Right lobe of liver (tissue), 6 donors: Measurements from ENCODE around the gene CFAP157. TPM values are rescaled to one million over a fixed set of nuclear protein-coding genes. Genes with fewer than 3 reads are reported as not detected.

Experiments used
- ATAC-seq, 4 donors: fragments of 200-7000 bp; cut with Tn5 transposase; one replicate each; pipeline ENCODE4 v1.9.1; 2020; ENCODE audit warnings: mild to moderate bottlenecking in 4 of 4, moderate library complexity in 4 of 4
- DNase-seq, 3 donors: peaks; one replicate each; pipeline ENCODE4 v3.0.0-alpha.2; 2020
- H3K27ac ChIP-seq, 3 donors: fragments of 200-600 bp; one replicate each; pipeline ENCODE4 v1.8.0; 2022
- H3K27me3 ChIP-seq, 2 donors: fragments of 200-600 bp; one replicate each; pipeline ENCODE4 v1.8.0; 2022
- H3K36me3 ChIP-seq, 4 donors: fragments of 200-600 bp; sonication (generic) in 1 of 4; one replicate each; pipeline versions ENCODE4 v1.5.1 to v1.8.0; 2017 to 2022; ENCODE audit warnings: control low read depth in 1 of 4
- H3K4me1 ChIP-seq, 4 donors: fragments of 200-600 bp; sonication (generic) in 1 of 4; one replicate each; pipeline versions ENCODE4 v1.5.1 to v1.8.0; 2017 to 2022; ENCODE audit warnings: control low read depth in 1 of 4
- H3K4me3 ChIP-seq, 3 donors: fragments of 200-600 bp; one replicate each; pipeline ENCODE4 v1.8.0; 2022
- H3K9me3 ChIP-seq, 4 donors: fragments of 200-600 bp; sonication (generic) in 1 of 4; one replicate each; pipeline versions ENCODE4 v1.5.1 to v1.8.0; 2017 to 2022; ENCODE audit warnings: control low read depth in 1 of 4
- POLR2A ChIP-seq: fragments of 450-650 bp; IDR thresholded peaks from one replicate; pipeline ENCODE4 v1.6.1; 2017; ENCODE audit warnings: antibody characterized with exemption, mild to moderate bottlenecking
- WGBS: methylation state at CpG from one replicate; pipeline ENCODE4 v1.1.6; 2018; ENCODE audit warnings: low coverage, low lambda C conversion rate; ENCODE audit not compliant: insufficient coverage; ENCODE audit errors: missing lambda C conversion rate; 5-methylcytosine and 5-hydroxymethylcytosine counted together
- intact Hi-C, 2 donors: fragments of 100-400 bp; cut with DNase I; formaldehyde crosslinking; loops; one replicate each; pipeline versions ENCODE4 v1.11.2 to v1.14.1; 2022
- total RNA-seq, 6 experiments: library from RNA; depleted of rRNA in 2 of 6; stranded (reverse); fragments of >200 nt in 2 of 6; fragmentation: NEBNext Ultra II Directional in 3 of 6; extraction: Animal tissue kit (Norgen Biotek cat#: 25700) in 3 of 6; gene quantifications; one replicate each; pipeline versions ENCODE4 v1.1.0 to v1.2.4, GENCODE V29; 2016 to 2023
- TF ChIP-seq, protein P1 (sequence below), 4 donors: fragments of 200-600 bp in 3 of 4; fragments of 450-650 bp in 1 of 4; IDR thresholded peaks; one replicate each; pipeline versions ENCODE4 v1.5.1 to v1.8.0; 2016 to 2022; ENCODE audit warnings: antibody characterized with exemption in 4 of 4, mild to moderate bottlenecking in 2 of 4
- donor health status: DM: no; HTN: yes; CAD: no.
- donor health status: DM: no; HTN: no; CAD: no.
- donor health status: DM: no; HTN: no; CAD: no.
- donor health status: DM: no; HTN: yes; CAD: no.
- donor health status: DM: no; HTN: yes; CAD: no.

CFAP157 gene
- total RNA-seq, 6 experiments from 2014 or later: 0.10 TPM; not detected in 5

DNA sequence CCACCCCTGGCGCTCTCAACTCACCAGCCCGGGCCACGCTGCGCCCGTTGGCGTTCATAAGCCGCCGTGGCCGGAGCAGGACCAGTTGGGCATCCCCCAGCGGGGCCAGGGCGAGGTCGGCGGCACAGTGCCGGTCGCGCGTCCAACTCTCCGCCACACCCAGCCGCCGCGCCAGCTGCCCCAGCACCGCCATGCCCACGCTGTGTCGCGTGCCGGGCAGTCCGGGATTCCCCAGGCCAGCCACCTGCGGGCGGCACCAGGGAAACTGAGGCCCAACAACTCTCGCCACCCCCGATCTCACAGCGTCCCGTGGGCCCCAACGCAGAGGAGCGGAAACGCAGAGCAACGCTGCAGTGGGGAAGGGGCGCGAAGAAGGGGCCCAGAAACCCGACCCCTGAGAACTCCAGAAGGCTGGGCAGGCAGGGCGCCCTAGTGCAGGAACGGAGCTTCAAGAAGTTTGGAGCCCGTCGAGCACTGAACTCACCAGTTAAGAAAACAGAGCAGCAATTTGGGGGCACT lies 8.2 kb downstream of the CFAP157 start:
- no peaks in the 10 kb centered on the region for H3K36me3 ChIP-seq
- H3K27me3 ChIP-seq: no peaks in the 10 kb centered on the region
- H3K9me3 ChIP-seq: no peaks in the 10 kb centered on the region
- peak overlapping the region; percentile 60 to 88 (median 64) for H3K4me3 ChIP-seq
- peak overlapping the region in 1 of 3 donors; percentile 33 for H3K27ac ChIP-seq
- peak; percentile 9 to 34 (median 30) for ATAC-seq
- TF ChIP-seq POLR2A: no peak
- TF ChIP-seq, protein P1, sequence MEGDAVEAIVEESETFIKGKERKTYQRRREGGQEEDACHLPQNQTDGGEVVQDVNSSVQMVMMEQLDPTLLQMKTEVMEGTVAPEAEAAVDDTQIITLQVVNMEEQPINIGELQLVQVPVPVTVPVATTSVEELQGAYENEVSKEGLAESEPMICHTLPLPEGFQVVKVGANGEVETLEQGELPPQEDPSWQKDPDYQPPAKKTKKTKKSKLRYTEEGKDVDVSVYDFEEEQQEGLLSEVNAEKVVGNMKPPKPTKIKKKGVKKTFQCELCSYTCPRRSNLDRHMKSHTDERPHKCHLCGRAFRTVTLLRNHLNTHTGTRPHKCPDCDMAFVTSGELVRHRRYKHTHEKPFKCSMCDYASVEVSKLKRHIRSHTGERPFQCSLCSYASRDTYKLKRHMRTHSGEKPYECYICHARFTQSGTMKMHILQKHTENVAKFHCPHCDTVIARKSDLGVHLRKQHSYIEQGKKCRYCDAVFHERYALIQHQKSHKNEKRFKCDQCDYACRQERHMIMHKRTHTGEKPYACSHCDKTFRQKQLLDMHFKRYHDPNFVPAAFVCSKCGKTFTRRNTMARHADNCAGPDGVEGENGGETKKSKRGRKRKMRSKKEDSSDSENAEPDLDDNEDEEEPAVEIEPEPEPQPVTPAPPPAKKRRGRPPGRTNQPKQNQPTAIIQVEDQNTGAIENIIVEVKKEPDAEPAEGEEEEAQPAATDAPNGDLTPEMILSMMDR (IDR thresholded peaks at IDR 0.05): no peak
- intact Hi-C loops: no loop called here
- peak in 1 of 3 donors; percentile 53 for DNase-seq
- peaks cover 0 to 5% (median 0%) of the 10 kb centered on the region in 4 donors for H3K4me1 ChIP-seq
- WGBS: 0% methylated on average over 5 of the region's 44 CpGs

DNA sequence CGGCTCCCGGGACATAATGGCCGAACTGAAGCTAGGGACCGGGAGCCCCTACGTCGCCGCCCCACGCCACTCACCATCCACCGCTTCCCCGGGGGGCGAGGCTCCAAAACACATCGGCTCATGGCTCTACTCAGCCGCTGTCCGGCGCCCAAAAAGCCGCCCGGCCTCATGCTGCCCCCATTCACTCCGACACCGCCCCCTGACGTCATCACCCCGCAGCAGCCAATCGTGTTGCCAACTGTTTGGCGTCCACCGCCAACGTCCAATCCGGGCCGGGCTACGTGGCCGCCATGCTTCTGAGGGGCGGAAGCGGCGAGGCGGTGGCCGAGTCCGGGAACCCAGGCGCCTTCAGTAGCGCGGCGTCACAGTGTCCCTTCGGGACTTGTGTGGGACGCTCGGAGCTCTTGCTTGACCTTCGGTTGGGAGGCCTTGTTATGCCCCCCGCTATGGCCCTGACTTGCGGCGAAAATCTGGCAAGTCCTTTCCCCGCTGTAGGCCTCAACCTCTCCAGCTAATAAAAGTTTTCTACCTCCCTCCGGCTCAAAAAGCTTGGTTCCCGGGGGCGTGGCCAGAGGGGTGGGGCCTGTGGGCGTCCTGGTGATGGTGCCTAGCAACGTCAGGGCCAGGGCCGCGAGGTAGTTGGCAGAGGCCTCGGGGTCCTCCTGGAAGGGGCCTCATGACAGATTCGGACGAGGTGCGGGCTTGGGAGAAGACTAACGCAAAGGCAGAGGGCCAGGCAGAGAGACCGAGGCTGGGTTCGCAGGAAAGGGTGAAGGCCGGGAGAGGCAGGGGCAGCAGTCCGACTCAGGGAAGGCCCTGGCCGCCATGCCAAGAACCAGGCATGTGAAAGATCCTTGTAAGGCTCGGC lies 8.9 kb downstream of the CFAP157 start, which contains the start of the genes PTRH1 and TTC16:
TSS of gene PTRH1 (minus strand) at position 194 of the 868 bp plus-strand sequence. CDS start at position 170, 24 bp downstream.
TSS of gene TTC16 (plus strand) at position 610 of the 868 bp plus-strand sequence. CDS start at position 677, 67 bp downstream.
- H3K27ac ChIP-seq: peak within 1 kb of the TSS; percentile 0 to 33 (median 15)
- 0% methylated on average over 28 of the region's 65 CpGs for WGBS
- ATAC-seq (peak; percentile 95 to 98 (median 96)), DNase-seq (peak; percentile 98)
- intact Hi-C loops: no loop called here
- TF ChIP-seq POLR2A: peak; percentile 48
- TF ChIP-seq, protein P1 (IDR thresholded peaks at IDR 0.05): no peak
- H3K9me3 ChIP-seq: no peaks in the 10 kb centered on the region
- H3K4me1 ChIP-seq: peaks cover 0 to 5% (median 0%) of the 10 kb centered on the region in 4 donors
- H3K36me3 ChIP-seq: no peaks in the 10 kb centered on the region
- peak within 1 kb of the TSS; percentile 60 to 88 (median 64) for H3K4me3 ChIP-seq
- no peaks in the 10 kb centered on the region for H3K27me3 ChIP-seq

DNA sequence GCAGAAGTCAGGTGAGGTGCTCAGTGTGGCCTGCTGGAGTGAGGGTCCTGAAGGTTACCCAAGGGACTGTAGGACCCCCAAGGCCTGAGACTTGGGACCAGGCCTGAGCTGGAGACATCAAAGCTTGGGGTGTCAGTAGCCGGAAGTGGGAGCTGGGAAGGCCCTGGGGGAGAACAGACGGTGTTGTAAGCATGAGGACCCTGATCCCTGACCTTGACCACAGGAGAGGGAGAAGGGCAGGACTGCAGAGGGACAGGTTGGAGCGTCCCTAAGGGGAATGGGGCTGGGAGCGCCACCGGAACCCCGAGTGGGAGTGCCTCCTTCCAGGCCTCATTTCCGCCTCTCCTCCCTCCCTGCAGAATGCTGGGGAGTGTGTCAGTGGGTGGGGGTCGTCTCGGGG lies 9.6 kb downstream of the CFAP157 start:
- ATAC-seq (no peak), DNase-seq (peak in 1 of 3 donors; percentile 40)
- Histone ChIP-seq H3K4me3 (no peak overlapping the region), H3K4me1 (peaks cover 0 to 5% (median 0%) of the 10 kb centered on the region in 4 donors), H3K27ac (peak overlapping the region in 1 of 3 donors; percentile 0), H3K9me3 (no peaks in the 10 kb centered on the region), H3K36me3 (no peaks in the 10 kb centered on the region), H3K27me3 (no peaks in the 10 kb centered on the region)
- no peak for TF ChIP-seq POLR2A
- TF ChIP-seq, protein P1 (IDR thresholded peaks at IDR 0.05): no peak
- WGBS: no CpG with 5 or more reads among the region's 9 CpGs
- intact Hi-C loops: no loop called here

GRCh38 chr9:127717766-127718165 lies 11.0 kb downstream of the CFAP157 start:
- ATAC-seq (no peak), DNase-seq (no peak)
- TF ChIP-seq POLR2A: no peak
- intact Hi-C loops: no loop called here
- 67% methylated on average over 3 of the region's 5 CpGs for WGBS
- H3K4me3 ChIP-seq: no peak overlapping the region
- H3K27me3 ChIP-seq: no peaks in the 10 kb centered on the region
- no peaks in the 10 kb centered on the region for H3K36me3 ChIP-seq
- H3K27ac ChIP-seq: no peak overlapping the region
- no peaks in the 10 kb centered on the region for H3K9me3 ChIP-seq
- H3K4me1 ChIP-seq: peaks cover 0 to 5% (median 0%) of the 10 kb centered on the region in 4 donors
